Omental fat pad (tissue), 4 donors: ENCODE results near the gene HLA-DQB1. TPM values are rescaled to one million over a fixed set of nuclear protein-coding genes. Genes with fewer than 3 reads are reported as not detected.
A peak's percentile ranks its signal among the peaks of the same experiment; 100 is the strongest.

Experiments used
- ATAC-seq: fragments of 150-250 bp; one replicate; pipeline ENCODE4 v1.9.1; 2016; ENCODE audit warnings: mild to moderate bottlenecking, moderate library complexity; ENCODE audit not compliant: low FRiP score
- DNase-seq: peaks from one replicate; pipeline ENCODE4 v3.0.0-alpha.2; 2019; ENCODE audit warnings: low spot score
- CTCF ChIP-seq, 3 donors: fragments of 450-650 bp; IDR thresholded peaks; one replicate each; pipeline ENCODE4 v1.5.1; 2016 to 2017; ENCODE audit warnings: antibody characterized with exemption in 3 of 3, mild to moderate bottlenecking in 3 of 3, moderate library complexity in 2 of 3
- total RNA-seq, 4 donors: library from RNA; depleted of rRNA; stranded (reverse); fragments of >200 nt; gene quantifications; one replicate each; pipeline ENCODE4 v1.1.0, GENCODE V29; 2016

HLA-DQB1 gene
- total RNA-seq, 4 donors from 2014 or later: 1.6 to 9.1 (median 2.4) TPM

DNA sequence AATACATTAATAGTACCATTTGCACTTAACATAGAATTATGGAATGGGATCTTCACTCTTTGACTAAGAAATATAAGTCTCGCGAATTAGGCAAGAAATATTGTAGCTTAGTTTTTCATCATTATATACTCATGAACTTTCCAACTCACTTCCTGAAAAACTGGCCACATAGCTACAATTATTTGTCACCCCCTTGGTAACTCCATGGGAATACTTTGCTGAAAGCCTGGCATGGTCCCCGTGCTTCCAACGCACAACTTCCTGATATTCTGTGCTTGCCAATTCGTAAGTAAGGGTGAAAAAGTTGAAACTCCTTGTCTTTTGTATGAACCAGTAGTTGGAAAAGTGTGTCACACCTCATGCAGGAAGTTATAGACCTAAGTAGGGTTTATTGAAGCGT is 53.0 kb downstream of the HLA-DQB1 start:
- no peak for DNase-seq
- no peak for TF ChIP-seq CTCF (IDR thresholded peaks at IDR 0.05)
- no peak for ATAC-seq

- TF ChIP-seq CTCF (IDR thresholded peaks at IDR 0.05): no peak
- ATAC-seq (no peak), DNase-seq (no peak)
These were observed 55.7 kb downstream of the HLA-DQB1 start for GRCh38 chr6:32610682-32611296.

DNA sequence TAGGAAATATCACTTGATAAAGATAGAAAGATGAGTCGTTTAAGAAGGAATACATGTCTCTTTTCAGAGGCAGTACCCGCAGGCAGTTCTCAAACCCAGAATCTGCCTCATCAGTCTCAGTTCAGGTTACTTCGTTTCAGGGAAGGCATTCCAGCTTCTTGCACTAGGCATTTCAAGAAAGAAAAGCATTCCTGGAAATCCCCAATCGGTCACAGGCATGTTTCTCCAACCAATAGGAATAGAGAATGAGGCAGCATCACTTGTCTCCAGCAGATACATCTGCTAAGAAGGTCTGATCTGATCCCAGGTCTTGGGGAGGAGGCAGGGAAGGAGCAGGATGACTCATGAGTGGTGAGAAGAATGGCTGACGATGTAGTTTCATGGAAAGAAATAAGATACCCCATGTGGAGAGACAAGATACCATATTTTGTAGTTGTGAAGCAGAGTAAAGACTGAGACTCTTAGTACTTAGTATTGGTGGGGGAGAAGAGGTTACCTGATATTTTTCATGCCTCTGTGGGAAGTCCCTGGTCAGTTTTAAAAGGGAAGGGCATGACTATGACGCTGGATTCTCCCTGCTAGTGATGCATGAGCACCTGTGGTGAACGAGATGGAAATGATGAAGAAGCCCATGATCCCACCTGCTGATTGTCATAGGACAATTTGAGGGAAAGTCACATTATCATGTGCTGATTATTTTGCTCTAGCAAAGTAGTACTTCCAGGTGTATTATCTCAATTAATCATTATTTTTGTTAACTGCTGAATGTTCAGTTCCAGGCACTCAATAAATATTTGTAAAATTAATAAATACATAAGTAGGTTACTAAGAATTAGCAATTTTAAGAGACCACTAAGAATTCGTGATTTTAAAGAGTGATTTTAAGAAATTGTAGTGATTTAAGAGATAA is 56.5 kb downstream of the HLA-DQB1 start:
- peak; percentile 99 for ATAC-seq
- TF ChIP-seq CTCF (IDR thresholded peaks at IDR 0.05): no peak
- DNase-seq: no peak

Other genes starting within 250 kb of the HLA-DQB1 start
- gene HLA-DRA, start 226.8 kb downstream of the HLA-DQB1 start, total RNA-seq: 100 to 1,000 TPM; 102 to 437 (median 303) TPM
- gene HLA-DRB5, start 136.4 kb downstream of the HLA-DQB1 start, total RNA-seq: 10 to 100 TPM in 1 of 4 donors, 1 to 10 TPM in 2, not detected in 1; 1.6 to 50.9 (median 5.5) TPM
- gene HLA-DRB1, start 76.8 kb downstream of the HLA-DQB1 start, total RNA-seq: 10 to 100 TPM; 52.7 to 99.3 (median 57.4) TPM
- 10 to 100 TPM in 1 of 4 donors, 1 to 10 TPM in 3; 1.8 to 14.5 (median 6.8) TPM for gene HLA-DQA1, start 29.3 kb downstream of the HLA-DQB1 start, total RNA-seq
- gene HLA-DQA2, start 74.7 kb upstream of the HLA-DQB1 start, total RNA-seq: 1 to 10 TPM in 1 of 4 donors, under 1 TPM in 2, not detected in 1; 0.56 to 2.4 (median 0.96) TPM
- gene HLA-DQB2, start 96.9 kb upstream of the HLA-DQB1 start, total RNA-seq: 1 to 10 TPM in 2 of 4 donors, under 1 TPM in 1, not detected in 1; 0.96 to 7.4 (median 2.6) TPM
- gene HLA-DOB, start 150.3 kb upstream of the HLA-DQB1 start, total RNA-seq: 1 to 10 TPM in 2 of 4 donors, under 1 TPM in 1, not detected in 1; 0.56 to 2.8 (median 1.6) TPM
- gene TAP2, start 172.1 kb upstream of the HLA-DQB1 start, total RNA-seq: 10 to 100 TPM; 10.1 to 54.5 (median 20.0) TPM
- gene PSMB8, start 177.4 kb upstream of the HLA-DQB1 start, total RNA-seq: 10 to 100 TPM; 38.5 to 71.2 (median 42.3) TPM
- 100 to 1,000 TPM in 1 of 4 donors, 10 to 100 TPM in 3; 30.5 to 128 (median 55.6) TPM for gene TAP1, start 187.0 kb upstream of the HLA-DQB1 start, total RNA-seq
- gene PSMB9, start 187.5 kb upstream of the HLA-DQB1 start, total RNA-seq: 10 to 100 TPM; 22.2 to 84.2 (median 23.8) TPM